Measurements from ENCODE around the gene ADCY10.

ADCY10 gene

GRCh38 chr1:167803358-167804207, 110.4 kb downstream of the ADCY10 start:
- peak; percentile 47 for FAIRE-seq

GRCh38 chr1:167802235-167802634, 111.7 kb downstream of the ADCY10 start:
- FAIRE-seq, result no peak

DNA sequence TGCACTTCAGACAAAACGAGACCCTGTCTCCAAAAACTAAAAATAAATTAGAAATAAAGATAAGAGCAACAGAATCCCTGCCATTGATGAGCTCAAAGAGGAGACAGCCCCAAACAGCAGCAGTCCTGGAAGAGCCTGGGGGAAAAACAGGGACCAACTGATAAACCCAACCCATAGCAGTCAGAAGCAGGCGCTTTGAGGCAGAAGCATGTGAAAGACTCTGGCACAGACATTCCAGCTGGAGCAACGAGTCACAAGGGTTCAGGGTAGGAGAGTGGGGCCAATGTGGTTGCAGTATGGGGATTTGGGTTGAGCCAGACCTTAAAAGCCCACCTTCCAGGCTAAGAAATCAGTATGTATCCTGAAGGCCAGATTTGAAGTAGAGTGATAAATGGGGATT, 113.7 kb downstream of the ADCY10 start:
- no peak for FAIRE-seq

DNA sequence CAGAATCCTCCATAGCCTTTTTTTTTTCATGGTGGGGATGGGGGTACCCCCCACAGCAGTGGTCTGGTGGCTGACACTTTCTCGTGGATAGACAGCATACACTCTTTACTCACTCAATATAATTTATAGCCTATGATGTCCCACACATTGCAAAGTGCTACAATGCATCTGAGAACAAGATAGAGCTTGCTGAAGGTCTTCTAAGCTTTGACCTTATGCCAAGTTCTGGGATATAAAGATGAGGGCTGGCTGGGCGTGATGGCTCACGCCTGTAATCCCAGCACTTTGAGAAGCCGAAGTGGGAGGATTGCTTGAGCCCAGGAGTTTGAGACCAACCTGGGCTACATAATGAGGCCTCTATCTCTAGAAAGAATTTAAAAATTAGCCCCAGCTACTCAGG, 114.2 kb downstream of the ADCY10 start:
- no peak for FAIRE-seq

- no peak for FAIRE-seq
Observed at GRCh38 chr1:167798952-167799351, 115.0 kb downstream of the ADCY10 start.

- FAIRE-seq, result no peak
Observed at GRCh38 chr1:167797015-167797414, 116.9 kb downstream of the ADCY10 start.

- no peak for FAIRE-seq
Observed at GRCh38 chr1:167795810-167796740, 117.9 kb downstream of the ADCY10 start.

DNA sequence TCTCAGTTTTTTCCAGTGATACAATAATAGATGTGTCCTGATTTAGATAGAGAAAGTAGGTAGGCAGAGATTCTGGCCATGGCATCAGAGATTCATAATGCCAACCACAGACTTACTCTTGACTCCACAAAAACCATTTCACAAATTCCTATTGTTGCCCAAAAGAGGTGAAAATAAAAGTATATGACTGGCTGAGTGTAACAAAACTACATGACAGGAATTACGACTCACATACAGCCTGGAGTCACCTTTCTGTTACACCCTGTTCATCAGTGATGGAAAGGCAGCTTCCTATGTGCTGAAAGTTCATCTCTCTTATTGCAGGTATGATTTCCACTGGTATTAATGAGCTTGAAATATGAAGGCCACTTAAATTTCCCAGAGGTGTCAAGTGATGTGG, 119.9 kb downstream of the ADCY10 start:
- FAIRE-seq, result no peak

- no peak for FAIRE-seq
Observed at GRCh38 chr1:167792188-167792565, 121.8 kb downstream of the ADCY10 start.

- no peak for FAIRE-seq
Observed at GRCh38 chr1:167791281-167792187, 122.4 kb downstream of the ADCY10 start.

- no peak for FAIRE-seq
Observed at GRCh38 chr1:167790117-167790516, 123.8 kb downstream of the ADCY10 start.

GRCh38 chr1:167789501-167789900, 124.4 kb downstream of the ADCY10 start:
- no peak for FAIRE-seq

- no peak for FAIRE-seq
Observed at GRCh38 chr1:167786502-167786901, 127.4 kb downstream of the ADCY10 start.

DNA sequence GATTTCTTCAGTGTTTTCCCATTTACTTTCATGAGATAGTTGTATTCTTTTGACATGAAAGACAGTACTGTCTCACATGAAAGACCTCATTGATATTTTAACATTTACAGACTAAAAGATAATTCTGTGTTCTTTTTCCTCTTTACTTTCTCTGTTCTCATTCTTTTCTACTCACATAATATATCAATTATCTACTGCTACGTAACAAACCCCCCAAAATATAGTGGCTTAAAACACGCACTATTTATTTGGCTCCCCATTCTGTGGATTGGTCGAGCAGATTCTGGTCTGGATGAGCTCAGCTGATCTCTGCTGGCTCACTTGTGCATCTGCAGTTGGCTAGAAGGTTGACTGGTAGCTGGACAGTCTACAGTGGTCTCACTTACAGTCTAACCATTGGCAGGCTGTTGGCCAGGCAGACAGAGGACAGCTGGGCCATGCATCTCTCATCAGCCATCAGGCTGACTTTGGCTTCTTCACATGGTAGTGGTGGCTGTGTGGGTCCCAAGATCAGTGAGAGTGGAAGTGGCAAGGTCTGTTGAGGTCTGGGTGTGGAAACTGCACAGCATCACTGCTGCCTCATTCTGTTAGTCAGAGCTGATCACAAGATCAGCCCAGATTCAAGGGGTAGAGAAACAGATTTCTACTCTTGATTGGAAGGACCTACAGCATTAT, 128.9 kb downstream of the ADCY10 start:
- FAIRE-seq, result no peak

- FAIRE-seq, result no peak
Observed at GRCh38 chr1:167782946-167783345, 131.0 kb downstream of the ADCY10 start.

- no peak for FAIRE-seq
Observed at GRCh38 chr1:167781558-167781957, 132.4 kb downstream of the ADCY10 start.

DNA sequence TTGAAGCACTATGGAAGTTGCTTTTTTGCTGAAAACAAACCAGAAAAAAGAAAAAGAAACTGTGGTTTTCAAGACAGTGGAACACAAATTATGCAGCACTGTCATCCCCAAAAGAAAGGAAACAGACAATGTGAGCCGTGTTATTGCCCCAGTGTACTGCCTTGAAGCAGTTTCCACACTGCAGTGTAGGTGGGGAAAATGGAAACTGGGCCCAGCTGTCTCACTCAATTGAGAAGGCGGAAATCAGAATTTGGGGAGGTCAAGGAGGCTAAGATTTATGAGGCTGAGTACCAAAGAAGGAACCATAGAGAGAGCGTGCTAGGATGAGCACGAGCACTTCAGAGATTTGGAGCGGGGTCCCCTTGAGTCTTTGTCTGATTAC, 136.7 kb downstream of the ADCY10 start:
- no peak for FAIRE-seq

DNA sequence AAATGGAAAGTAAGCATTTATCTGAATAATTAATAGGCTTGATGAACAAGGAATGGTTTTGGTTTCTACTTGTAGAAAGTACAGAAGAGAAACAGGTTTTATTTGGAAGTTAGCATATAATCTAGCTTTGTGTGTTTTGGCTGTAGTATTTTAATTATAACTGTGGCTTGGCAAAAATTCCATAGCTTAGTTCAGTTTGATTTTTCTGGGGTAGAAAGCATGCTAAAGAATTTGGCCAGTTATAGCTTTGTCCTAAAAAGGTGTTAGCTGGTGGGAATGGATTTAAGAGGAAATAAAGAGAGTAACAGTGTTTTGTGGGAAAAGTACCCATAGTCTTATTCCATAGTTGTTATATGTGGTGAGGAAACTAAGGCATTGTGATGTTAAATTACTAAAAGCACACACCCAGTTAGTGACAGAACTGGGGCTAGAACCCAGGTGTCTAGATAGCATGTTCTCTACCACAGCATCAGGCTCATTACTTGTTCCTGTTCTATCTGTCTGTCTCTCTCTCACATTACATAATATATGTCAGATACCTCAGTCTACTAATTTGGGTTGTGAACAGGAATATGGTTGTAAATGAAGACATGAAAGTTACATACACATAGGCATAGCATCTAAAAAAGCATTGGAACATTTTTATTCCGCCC, 137.2 kb downstream of the ADCY10 start:
- FAIRE-seq, result no peak

DNA sequence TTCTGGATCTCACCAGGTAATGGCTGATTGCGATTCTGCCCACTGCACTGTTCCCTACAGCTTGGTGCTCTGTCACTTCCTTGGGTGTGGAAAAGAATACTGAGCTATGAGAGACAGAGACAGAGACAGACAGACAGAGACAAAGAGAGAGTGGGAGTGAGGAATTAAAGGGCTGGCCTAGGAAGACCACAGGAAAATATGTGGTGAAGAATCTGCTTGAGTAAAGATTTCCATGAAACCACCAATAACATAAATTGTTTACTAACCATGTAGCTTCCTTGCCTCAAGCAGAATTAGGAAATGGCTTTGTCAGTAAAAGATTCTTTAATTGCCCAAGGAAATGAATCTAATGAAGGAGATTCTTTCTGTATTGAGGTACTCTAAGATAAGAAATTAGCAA, 137.8 kb downstream of the ADCY10 start:
- no peak for FAIRE-seq

DNA sequence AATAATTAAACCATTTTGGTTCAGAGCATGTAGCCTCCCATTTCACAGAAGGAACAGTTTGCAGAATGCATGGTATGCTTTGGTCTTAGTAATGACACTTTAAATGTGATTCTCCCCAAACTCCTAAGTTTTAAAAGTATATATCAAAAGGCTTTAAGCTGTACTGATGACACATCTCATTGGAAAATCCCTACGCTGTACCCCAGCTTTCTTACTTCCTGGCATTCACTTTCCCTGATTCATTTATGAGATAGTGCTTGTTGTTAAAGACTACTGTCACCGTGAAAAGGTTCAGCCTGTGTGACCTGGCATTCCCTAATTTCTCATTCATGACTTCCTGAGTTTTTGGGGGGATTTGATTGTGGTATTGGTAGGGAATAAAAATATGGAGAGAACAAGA, 138.8 kb downstream of the ADCY10 start:
- FAIRE-seq, result no peak

- no peak for FAIRE-seq
Observed at GRCh38 chr1:167774710-167775109, 139.2 kb downstream of the ADCY10 start.

GRCh38 chr1:167773516-167773915, 140.4 kb downstream of the ADCY10 start:
- no peak for FAIRE-seq
